Measurements from ENCODE around the gene XIRP2.

Gene XIRP2

DNA sequence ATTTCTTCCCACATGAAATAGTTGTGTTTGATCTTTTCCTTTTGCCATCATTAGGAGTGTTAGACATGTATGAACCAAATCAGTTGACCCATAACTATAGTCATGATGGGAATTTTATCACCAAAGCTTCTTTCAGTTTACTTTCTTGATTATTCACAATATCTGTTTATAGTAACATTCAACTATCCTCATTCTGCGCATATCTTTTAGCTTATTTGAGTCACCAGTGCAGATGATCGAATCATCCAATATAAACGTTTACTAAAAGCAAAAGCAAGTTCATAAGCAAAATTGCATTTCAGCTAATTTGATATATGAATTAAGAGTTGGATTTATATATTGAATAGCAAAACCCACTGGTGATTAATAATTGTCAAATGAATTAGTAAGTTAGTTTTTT lies 216.4 kb downstream of the XIRP2 start:
- TF ChIP-seq CTCF (IDR thresholded peaks at IDR 0.05): no peak

DNA sequence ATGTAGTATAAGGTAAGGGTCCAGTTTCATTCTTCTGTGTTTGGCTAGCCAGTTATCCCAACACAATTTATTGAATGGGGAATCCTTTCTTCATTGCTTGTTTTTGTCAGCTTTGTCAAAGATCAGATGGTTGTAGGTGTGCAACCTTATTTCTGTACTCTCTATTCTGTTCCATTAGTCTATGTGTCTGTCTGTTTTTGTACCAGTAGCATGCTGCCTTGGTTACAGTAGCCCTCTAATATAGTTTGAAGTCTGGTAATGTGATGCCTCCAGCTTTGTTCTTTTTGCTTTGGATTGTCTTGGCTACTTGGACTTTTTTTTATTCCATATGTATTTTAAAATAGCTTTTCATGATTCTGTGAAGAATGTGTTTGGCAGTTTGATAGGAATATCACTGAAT lies 222.1 kb downstream of the XIRP2 start:
- no peak for TF ChIP-seq CTCF (IDR thresholded peaks at IDR 0.05)

DNA sequence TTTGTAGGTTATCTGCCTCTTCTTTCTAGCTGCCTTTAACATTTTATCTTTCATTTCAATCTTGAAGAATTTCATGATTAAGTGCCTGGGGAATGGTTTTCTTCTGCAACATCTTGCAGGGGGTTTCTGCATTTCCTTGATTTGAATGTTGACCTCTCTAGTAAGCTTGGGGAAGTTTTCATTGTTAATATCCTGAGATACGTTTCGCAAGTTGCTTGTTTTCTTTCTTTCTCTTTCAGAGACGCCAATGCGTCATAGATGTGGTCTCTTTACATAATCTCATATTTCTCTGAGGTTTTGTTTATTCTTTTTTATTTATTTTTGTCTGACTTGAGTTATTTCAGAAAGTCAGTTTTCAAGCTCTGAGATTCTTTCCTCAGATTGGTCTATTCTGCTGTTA lies 225.7 kb downstream of the XIRP2 start:
- TF ChIP-seq CTCF (IDR thresholded peaks at IDR 0.05): no peak

GRCh38 chr2:167115541-167115940 lies 227.3 kb downstream of the XIRP2 start:
- TF ChIP-seq CTCF (IDR thresholded peaks at IDR 0.05): no peak

- no peak for TF ChIP-seq CTCF (IDR thresholded peaks at IDR 0.05)
These were observed 234.1 kb downstream of the XIRP2 start for GRCh38 chr2:167122389-167122788.

GRCh38 chr2:167126165-167126564 lies 237.9 kb downstream of the XIRP2 start:
- TF ChIP-seq CTCF (IDR thresholded peaks at IDR 0.05): no peak

DNA sequence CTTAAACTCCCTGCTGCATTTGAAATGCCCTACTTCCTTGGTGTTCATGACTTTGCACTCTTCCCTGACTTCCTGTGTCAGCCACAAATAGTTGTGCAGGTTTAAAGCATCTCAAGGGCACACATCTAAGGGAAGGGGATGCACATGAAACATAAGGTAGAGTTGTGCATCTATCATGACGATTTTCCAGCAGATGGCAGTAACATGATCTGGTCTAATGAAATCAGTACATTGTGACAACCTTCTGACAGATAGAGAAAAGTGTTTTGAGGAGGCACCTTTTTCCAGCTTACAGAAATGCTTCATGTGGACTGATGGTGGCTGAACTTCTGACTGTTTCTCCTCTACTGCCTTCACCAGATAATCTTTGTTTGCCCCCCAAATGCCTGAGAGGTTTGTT lies 238.9 kb downstream of the XIRP2 start:
- no peak for TF ChIP-seq CTCF (IDR thresholded peaks at IDR 0.05)

DNA sequence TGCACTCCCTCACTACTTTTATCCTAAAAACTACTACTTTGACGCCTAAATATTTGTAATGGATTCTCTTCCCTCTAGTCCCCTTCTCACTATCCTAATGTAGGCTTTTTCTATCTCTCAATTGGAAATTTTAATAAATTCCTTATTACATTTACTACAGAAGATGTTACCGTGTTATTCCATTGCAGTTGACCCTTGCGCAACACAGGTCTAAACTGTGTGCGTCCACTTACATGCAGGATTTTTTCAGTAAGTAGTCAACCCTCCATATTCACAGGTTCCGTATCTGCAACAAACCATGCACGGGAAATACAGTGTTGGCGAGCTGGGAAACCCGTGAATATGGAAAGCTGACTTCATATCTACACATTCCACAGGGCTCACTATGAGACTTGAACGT lies 239.8 kb downstream of the XIRP2 start:
- no peak for TF ChIP-seq CTCF (IDR thresholded peaks at IDR 0.05)
